ENCODE results near the gene PDZD7.

GRCh38 chr10:100986623-100986951 lies 44.3 kb downstream of the PDZD7 start:
- TF ChIP-seq GATA3 (IDR thresholded peaks at IDR 0.05; ENCODE audit: low read depth, low read length) (no peak), GATA2 (IDR thresholded peaks at IDR 0.05; ENCODE audit: low read depth, low read length) (no peak)
